B cell (primary cell): ENCODE results near the gene FOSB. TPM values are rescaled to one million over a fixed set of nuclear protein-coding genes. Genes with fewer than 3 reads are reported as not detected.

Source experiments
- ATAC-seq: fragments of 200-7000 bp; cut with Tn5 transposase; one replicate; pipeline ENCODE4 v1.10.0; 2021; ENCODE audit warnings: low read depth, mild to moderate bottlenecking, moderate number of reproducible peaks, moderate library complexity
- CTCF ChIA-PET: fragments of 350-600 bp; sonication (Branson Sonifier 250); formaldehyde crosslinking; loops from one replicate; lab custom pipeline; 2021; ENCODE audit warnings: antibody characterized with exemption, inconsistent platforms; lab: Charles Lee
- POLR2A ChIA-PET: fragments of 350-600 bp; sonication (Branson Sonifier 250); formaldehyde crosslinking; loops from one replicate; lab custom pipeline; 2021; ENCODE audit warnings: antibody characterized with exemption; lab: Charles Lee
- DNase-seq: peaks from one replicate; pipeline ENCODE4 v3.0.0; 2013
- H2AFZ ChIP-seq: 2 replicates; pipeline ENCODE4 v1.6.1; 2012; ENCODE audit warnings: mild to moderate bottlenecking, low read depth, low read length; ENCODE audit not compliant: insufficient read depth, poor library complexity, severe bottlenecking
- H3K27ac ChIP-seq, 2 donors: 1 replicate in 1 of 2; 2 replicates in 1 of 2; pipeline ENCODE4 v1.5.1; 2012 to 2013; ENCODE audit warnings: low read length in 2 of 2, mild to moderate bottlenecking in 2 of 2, moderate library complexity in 1 of 2
- H3K27me3 ChIP-seq, 4 experiments: fragments of 200-600 bp in 1 of 4; sonication (generic) in 1 of 4; replicated peaks in 1 of 4; 1 replicate in 2 of 4; 2 replicates in 2 of 4; pipeline versions ENCODE4 v1.6.1 to v1.7.0; 2013 to 2016; ENCODE audit warnings: low read length in 3 of 4, mild to moderate bottlenecking in 2 of 4, mixed read lengths in 1 of 4, moderate library complexity in 1 of 4; ENCODE audit not compliant: insufficient read depth in 4 of 4, control insufficient read depth in 3 of 4; ENCODE audit errors: control extremely low read depth in 1 of 4
- H3K36me3 ChIP-seq, 2 experiments: replicated peaks in 1 of 2; 1 replicate in 1 of 2; 2 replicates in 1 of 2; pipeline versions ENCODE4 v1.6.1 to v1.7.1; 2013; ENCODE audit warnings: low read length in 1 of 2; ENCODE audit not compliant: insufficient read depth in 2 of 2, control insufficient read depth in 1 of 2; ENCODE audit errors: control extremely low read depth in 1 of 2, extremely low read depth in 1 of 2
- H3K4me1 ChIP-seq, 2 donors: fragments of 200-600 bp in 1 of 2; sonication (generic) in 1 of 2; 1 replicate in 1 of 2; 2 replicates in 1 of 2; pipeline versions ENCODE4 v1.5.1 to v1.6.1; 2013 to 2017; ENCODE audit warnings: low read length in 2 of 2; ENCODE audit not compliant: control insufficient read depth in 2 of 2, insufficient read depth in 2 of 2
- H3K4me2 ChIP-seq: replicated peaks from 2 replicates; pipeline ENCODE3; 2012; ENCODE audit warnings: mild to moderate bottlenecking, low read depth, low read length; ENCODE audit not compliant: poor library complexity, severe bottlenecking
- H3K4me3 ChIP-seq, 5 experiments: fragments of 200-600 bp in 1 of 5; sonication (generic) in 1 of 5; 1 replicate in 3 of 5; 2 replicates in 2 of 5; pipeline versions ENCODE4 v1.5.1 to v1.7.0; 2011 to 2016; ENCODE audit warnings: low read length in 4 of 5, mild to moderate bottlenecking in 4 of 5, low read depth in 2 of 5, control low read depth in 1 of 5, moderate library complexity in 1 of 5; ENCODE audit not compliant: insufficient read depth in 1 of 5; ENCODE audit errors: control extremely low read depth in 1 of 5, extremely low read depth in 1 of 5
- H3K79me2 ChIP-seq: fragments of 200-600 bp; sonication (generic); one replicate; pipeline ENCODE4 v1.6.0; 2016; ENCODE audit warnings: low read length; ENCODE audit not compliant: control insufficient read depth, insufficient read depth
- H3K9ac ChIP-seq: fragments of 200-600 bp; sonication (generic); 2 replicates; pipeline ENCODE4 v1.6.1; 2017; ENCODE audit warnings: mild to moderate bottlenecking, low read length, moderate library complexity
- H3K9me3 ChIP-seq, 3 donors: one replicate each; pipeline versions ENCODE4 v1.6.1 to v1.7.1; 2013; ENCODE audit warnings: low read length in 2 of 3; ENCODE audit not compliant: control insufficient read depth in 2 of 3, insufficient read depth in 1 of 3; ENCODE audit errors: control extremely low read depth in 1 of 3
- H4K20me1 ChIP-seq: 2 replicates; pipeline ENCODE4 v1.6.0; 2012; ENCODE audit warnings: mild to moderate bottlenecking, low read length; ENCODE audit not compliant: insufficient read depth, control insufficient read depth, poor library complexity, severe bottlenecking
- H3K27ac Mint-ChIP-seq: one replicate; pipeline ENCODE4 v1.8.0; 2021; ENCODE audit warnings: mixed read lengths
- H3K27me3 Mint-ChIP-seq: one replicate; pipeline ENCODE4 v1.8.0; 2021; ENCODE audit warnings: mixed read lengths
- H3K4me1 Mint-ChIP-seq: one replicate; pipeline ENCODE4 v1.8.0; 2021; ENCODE audit warnings: mixed read lengths
- H3K4me3 Mint-ChIP-seq: one replicate; pipeline ENCODE4 v1.8.0; 2021; ENCODE audit warnings: mixed read lengths
- H3K9me3 Mint-ChIP-seq: one replicate; pipeline ENCODE4 v1.8.0; 2022; ENCODE audit warnings: mixed read lengths; ENCODE audit not compliant: insufficient read depth
- EZH2 ChIP-seq: IDR thresholded peaks from 2 replicates; pipeline ENCODE4 v1.6.1; 2012; ENCODE audit warnings: borderline replicate concordance, low read depth, mild to moderate bottlenecking, moderate library complexity, low read length; ENCODE audit not compliant: insufficient read depth, poor library complexity, severe bottlenecking
- WGBS: methylation state at CpG from one replicate; pipeline ENCODE4 v1.1.5; 2013; ENCODE audit warnings: missing lambda C conversion rate; ENCODE audit not compliant: insufficient coverage; 5-methylcytosine and 5-hydroxymethylcytosine counted together
- intact Hi-C: fragments of 100-400 bp; cut with micrococcal nuclease; formaldehyde crosslinking; loops from one replicate; pipeline ENCODE4 v1.10.0; 2022
- polyA plus RNA-seq: library from polyadenylated mRNA; depleted of rRNA; stranded (reverse); fragments of >200 nt; gene quantifications from 2 replicates; pipeline ENCODE4 v1.2.3, GENCODE V29; 2012
- total RNA-seq, 2 donors: library from RNA; stranded (reverse); fragments of 120-200 nt in 1 of 2; gene quantifications; 1 replicate in 1 of 2; 2 replicates in 1 of 2; pipeline versions ENCODE4 v1.2.3 to v1.2.4, GENCODE V29; 2013 to 2022
- TF ChIP-seq, protein P1 (sequence below): fragments of 200-600 bp; IDR thresholded peaks from one replicate; pipeline ENCODE4 v1.8.0; 2022; ENCODE audit warnings: antibody characterized with exemption, mild to moderate bottlenecking

FOSB gene
- total and polyA plus RNA-seq, 2 donors (not counting 1 experiment from before 2014, with no cell fraction given), result 39.6 to 2,860 TPM

DNA sequence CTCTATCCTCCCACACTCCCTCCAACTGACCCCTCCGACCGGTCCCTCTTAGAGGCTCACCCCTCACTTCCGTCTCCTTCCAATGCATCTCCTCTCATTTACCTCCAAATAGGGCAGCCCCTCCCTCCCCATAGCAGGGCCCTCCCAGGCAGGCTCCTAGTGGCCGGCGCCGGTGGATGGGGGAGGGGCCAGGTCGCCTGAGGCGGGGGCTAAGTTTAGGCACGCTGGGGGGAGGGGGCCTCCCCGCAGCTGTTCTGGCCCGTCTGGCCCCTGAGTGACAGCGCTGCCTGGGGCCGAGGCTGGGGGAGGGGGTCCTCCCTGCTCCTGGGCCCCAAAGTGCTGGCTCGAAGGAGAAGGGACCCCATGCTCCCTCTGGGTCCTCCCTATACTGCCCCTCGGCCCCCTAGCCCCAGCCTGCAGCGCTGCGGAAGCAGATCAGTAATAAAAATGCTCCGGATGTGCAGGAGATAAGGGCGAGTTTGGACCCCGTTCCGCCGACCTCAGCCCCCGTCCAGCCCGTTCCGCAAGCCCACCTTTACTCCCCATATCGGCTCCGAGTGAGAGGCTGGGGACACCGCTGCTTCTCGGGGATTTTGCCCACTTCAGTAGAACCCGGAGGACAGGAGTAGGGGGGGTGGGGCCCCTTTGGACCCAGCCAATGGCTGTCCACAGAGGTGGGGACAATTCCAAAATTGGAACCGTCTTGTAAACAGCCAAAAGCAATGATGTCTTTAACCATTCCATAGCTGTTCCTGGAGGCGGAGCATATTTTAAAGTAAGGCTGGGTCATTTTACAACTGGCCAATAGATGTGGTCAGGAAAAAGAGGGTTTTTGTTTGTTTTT lies 25.1 kb downstream of the FOSB start:
- H4K20me1 ChIP-seq, result peaks cover 11% of the 10 kb centered on the region
- peak overlapping the region in 1 of 5 experiments; percentile 2 for H3K4me3 ChIP-seq
- WGBS, result 3% methylated on average over 21 of the region's 32 CpGs
- peaks cover 21% of the 10 kb centered on the region for H3K27me3 Mint-ChIP-seq
- TF ChIP-seq, protein P1, sequence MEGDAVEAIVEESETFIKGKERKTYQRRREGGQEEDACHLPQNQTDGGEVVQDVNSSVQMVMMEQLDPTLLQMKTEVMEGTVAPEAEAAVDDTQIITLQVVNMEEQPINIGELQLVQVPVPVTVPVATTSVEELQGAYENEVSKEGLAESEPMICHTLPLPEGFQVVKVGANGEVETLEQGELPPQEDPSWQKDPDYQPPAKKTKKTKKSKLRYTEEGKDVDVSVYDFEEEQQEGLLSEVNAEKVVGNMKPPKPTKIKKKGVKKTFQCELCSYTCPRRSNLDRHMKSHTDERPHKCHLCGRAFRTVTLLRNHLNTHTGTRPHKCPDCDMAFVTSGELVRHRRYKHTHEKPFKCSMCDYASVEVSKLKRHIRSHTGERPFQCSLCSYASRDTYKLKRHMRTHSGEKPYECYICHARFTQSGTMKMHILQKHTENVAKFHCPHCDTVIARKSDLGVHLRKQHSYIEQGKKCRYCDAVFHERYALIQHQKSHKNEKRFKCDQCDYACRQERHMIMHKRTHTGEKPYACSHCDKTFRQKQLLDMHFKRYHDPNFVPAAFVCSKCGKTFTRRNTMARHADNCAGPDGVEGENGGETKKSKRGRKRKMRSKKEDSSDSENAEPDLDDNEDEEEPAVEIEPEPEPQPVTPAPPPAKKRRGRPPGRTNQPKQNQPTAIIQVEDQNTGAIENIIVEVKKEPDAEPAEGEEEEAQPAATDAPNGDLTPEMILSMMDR, result no peak
- TF ChIP-seq EZH2, result no peak
- peaks cover 5% of the 10 kb centered on the region for H3K79me2 ChIP-seq
- ATAC-seq (no peak), DNase-seq (no peak)
- peaks cover 27 to 32% of the 10 kb centered on the region in 2 donors for H3K4me1 ChIP-seq
- H3K4me2 ChIP-seq, result peak overlapping the region; percentile 49
- intact Hi-C loops, result loop anchor here (2.0 kb wide), 1 partner anchor 66 kb away; no protein-coding TSS in a partner anchor
- H3K27ac ChIP-seq, result no peak overlapping the region
- H3K9me3 Mint-ChIP-seq, result no peaks in the 10 kb centered on the region
- H3K27ac Mint-ChIP-seq, result no peak overlapping the region
- H3K27me3 ChIP-seq, result peaks cover 0 to 43% (median 22%) of the 10 kb centered on the region in 4 experiments
- H3K36me3 ChIP-seq, result no peaks in the 10 kb centered on the region
- peaks cover 24% of the 10 kb centered on the region for H3K4me1 Mint-ChIP-seq
- H3K9me3 ChIP-seq, result peaks cover 0 to 15% (median 0%) of the 10 kb centered on the region in 3 donors
- peak overlapping the region; percentile 49 for H3K4me3 Mint-ChIP-seq
- no peak overlapping the region for H2AFZ ChIP-seq
- ChIA-PET CTCF (interaction anchor here (0.6 to 3.9 kb wide), 2 partner anchors 53 to 66 kb away, joined by 3 to 18 read pairs; no protein-coding TSS in a partner anchor), POLR2A (no interaction called here)
- H3K9ac ChIP-seq, result no peak overlapping the region
